ENCODE results near the gene CHD6. TPM values are rescaled to one million over a fixed set of nuclear protein-coding genes. Genes with fewer than 3 reads are reported as not detected.

The CHD6 gene
- total RNA-seq, 2 experiments from 2014 or later: 26.9 to 45.7 TPM

- DNase-seq (ENCODE audit: low spot score): no peak
- Histone ChIP-seq H2AFZ (ENCODE audit: low read length) (no peak overlapping the region), H3K79me2 (ENCODE audit: insufficient read depth, low read depth, low read length) (no peaks in the 10 kb centered on the region), H3K4me3 (ENCODE audit: low read depth, low read length, poor library complexity, severe bottlenecking) (no peak overlapping the region), H3K4me2 (ENCODE audit: low read length) (no peak overlapping the region), H4K20me1 (ENCODE audit: insufficient read depth, low read length) (no peaks in the 10 kb centered on the region), H3K4me1 (ENCODE audit: insufficient read depth, low read length, poor library complexity, severe bottlenecking) (no peaks in the 10 kb centered on the region), H3K36me3 (ENCODE audit: insufficient read depth, low read length) (no peaks in the 10 kb centered on the region), H3K9me2 (ENCODE audit: insufficient read depth, low read length) (no peaks in the 10 kb centered on the region), H3K9me3 (ENCODE audit: low read length) (no peaks in the 10 kb centered on the region), H3K27ac (ENCODE audit: low read depth, low read length, poor library complexity, severe bottlenecking) (no peak overlapping the region)
- TF ChIP-seq, protein P1, sequence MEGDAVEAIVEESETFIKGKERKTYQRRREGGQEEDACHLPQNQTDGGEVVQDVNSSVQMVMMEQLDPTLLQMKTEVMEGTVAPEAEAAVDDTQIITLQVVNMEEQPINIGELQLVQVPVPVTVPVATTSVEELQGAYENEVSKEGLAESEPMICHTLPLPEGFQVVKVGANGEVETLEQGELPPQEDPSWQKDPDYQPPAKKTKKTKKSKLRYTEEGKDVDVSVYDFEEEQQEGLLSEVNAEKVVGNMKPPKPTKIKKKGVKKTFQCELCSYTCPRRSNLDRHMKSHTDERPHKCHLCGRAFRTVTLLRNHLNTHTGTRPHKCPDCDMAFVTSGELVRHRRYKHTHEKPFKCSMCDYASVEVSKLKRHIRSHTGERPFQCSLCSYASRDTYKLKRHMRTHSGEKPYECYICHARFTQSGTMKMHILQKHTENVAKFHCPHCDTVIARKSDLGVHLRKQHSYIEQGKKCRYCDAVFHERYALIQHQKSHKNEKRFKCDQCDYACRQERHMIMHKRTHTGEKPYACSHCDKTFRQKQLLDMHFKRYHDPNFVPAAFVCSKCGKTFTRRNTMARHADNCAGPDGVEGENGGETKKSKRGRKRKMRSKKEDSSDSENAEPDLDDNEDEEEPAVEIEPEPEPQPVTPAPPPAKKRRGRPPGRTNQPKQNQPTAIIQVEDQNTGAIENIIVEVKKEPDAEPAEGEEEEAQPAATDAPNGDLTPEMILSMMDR (conservative IDR thresholded peaks at IDR 0.05; ENCODE audit: low read length): no peak
- no peak for TF ChIP-seq EZH2phosphoT487 (IDR thresholded peaks at IDR 0.05; ENCODE audit: borderline replicate concordance, low read depth, low read length)
- POLR2A ChIA-PET: no interaction called here
- CTCF ChIA-PET (ENCODE audit: unreplicated experiment): no interaction called here
- BruUV-seq (replicated peaks): no TSS peak
- intact Hi-C loops (cut with micrococcal nuclease; ENCODE audit: unreplicated experiment): no loop called here
Observed at GRCh38 chr20:41370176-41370575, 248.0 kb downstream of the CHD6 start.

DNA sequence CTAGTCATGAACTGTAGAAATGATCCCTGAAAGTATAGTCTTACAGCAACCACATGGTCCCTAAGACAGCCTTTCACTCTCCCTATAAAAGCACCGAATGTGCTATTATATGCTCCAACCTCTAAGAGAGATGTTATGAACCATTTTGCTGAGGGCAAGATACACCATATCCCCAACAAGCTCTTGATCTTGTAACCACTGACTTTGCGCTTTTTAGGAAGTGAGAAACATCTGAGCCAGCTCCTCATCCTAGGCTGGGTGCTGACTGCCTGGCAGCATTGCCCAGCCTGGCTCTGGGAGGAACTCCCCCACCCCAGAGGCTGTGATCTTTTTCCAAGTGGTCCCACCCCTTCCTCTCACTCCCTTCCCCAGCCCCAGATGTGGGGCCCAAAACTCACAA lies 248.5 kb downstream of the CHD6 start:
- intact Hi-C loops (cut with micrococcal nuclease; ENCODE audit: unreplicated experiment): no loop called here
- Histone ChIP-seq H3K9me3 (ENCODE audit: low read length) (no peaks in the 10 kb centered on the region), H3K4me3 (ENCODE audit: low read depth, low read length, poor library complexity, severe bottlenecking) (no peak overlapping the region), H4K20me1 (ENCODE audit: insufficient read depth, low read length) (no peaks in the 10 kb centered on the region), H3K79me2 (ENCODE audit: insufficient read depth, low read depth, low read length) (no peaks in the 10 kb centered on the region), H3K9me2 (ENCODE audit: insufficient read depth, low read length) (no peaks in the 10 kb centered on the region), H3K4me1 (ENCODE audit: insufficient read depth, low read length, poor library complexity, severe bottlenecking) (no peaks in the 10 kb centered on the region), H2AFZ (ENCODE audit: low read length) (no peak overlapping the region), H3K4me2 (ENCODE audit: low read length) (no peak overlapping the region), H3K27ac (ENCODE audit: low read depth, low read length, poor library complexity, severe bottlenecking) (no peak overlapping the region), H3K36me3 (ENCODE audit: insufficient read depth, low read length) (no peaks in the 10 kb centered on the region)
- ChIA-PET CTCF (ENCODE audit: unreplicated experiment) (no interaction called here), POLR2A (interaction anchor here (1.0 kb wide), 1 partner anchor 10 kb away, joined by 3 read pairs; no protein-coding TSS in a partner anchor)
- DNase-seq (ENCODE audit: low spot score): no peak
- no peak for TF ChIP-seq EZH2phosphoT487 (IDR thresholded peaks at IDR 0.05; ENCODE audit: borderline replicate concordance, low read depth, low read length)
- TF ChIP-seq, protein P1 (conservative IDR thresholded peaks at IDR 0.05; ENCODE audit: low read length): no peak
- BruUV-seq (replicated peaks): no TSS peak

DNA sequence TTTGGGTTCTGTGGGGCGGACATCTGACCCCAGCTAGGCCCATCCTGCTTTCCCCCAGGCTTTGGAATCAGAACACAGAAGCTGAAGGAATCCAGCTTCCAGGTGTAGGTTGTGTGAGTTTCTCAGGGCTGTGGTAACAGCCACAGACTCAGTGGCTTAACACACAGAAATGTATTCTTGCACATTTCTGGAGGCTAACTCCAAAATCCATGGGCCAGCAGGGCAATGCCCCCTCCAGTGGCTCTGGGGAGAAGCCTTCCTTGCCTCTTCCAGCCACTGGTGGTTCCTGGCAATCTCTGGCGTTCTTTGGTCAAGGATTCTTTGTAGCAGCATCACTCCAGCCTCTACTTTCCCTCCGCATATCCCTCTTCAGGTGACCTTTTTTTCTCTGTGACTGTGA lies 250.2 kb downstream of the CHD6 start:
- no peak for TF ChIP-seq EZH2phosphoT487 (IDR thresholded peaks at IDR 0.05; ENCODE audit: borderline replicate concordance, low read depth, low read length)
- TF ChIP-seq, protein P1 (conservative IDR thresholded peaks at IDR 0.05; ENCODE audit: low read length): no peak
- Histone ChIP-seq H3K36me3 (ENCODE audit: insufficient read depth, low read length) (no peaks in the 10 kb centered on the region), H3K79me2 (ENCODE audit: insufficient read depth, low read depth, low read length) (no peaks in the 10 kb centered on the region), H3K4me3 (ENCODE audit: low read depth, low read length, poor library complexity, severe bottlenecking) (no peak overlapping the region), H2AFZ (ENCODE audit: low read length) (no peak overlapping the region), H3K4me2 (ENCODE audit: low read length) (no peak overlapping the region), H3K27ac (ENCODE audit: low read depth, low read length, poor library complexity, severe bottlenecking) (no peak overlapping the region), H4K20me1 (ENCODE audit: insufficient read depth, low read length) (no peaks in the 10 kb centered on the region), H3K9me3 (ENCODE audit: low read length) (no peaks in the 10 kb centered on the region), H3K9me2 (ENCODE audit: insufficient read depth, low read length) (no peaks in the 10 kb centered on the region), H3K4me1 (ENCODE audit: insufficient read depth, low read length, poor library complexity, severe bottlenecking) (no peaks in the 10 kb centered on the region)
- BruUV-seq (replicated peaks): no TSS peak
- ChIA-PET POLR2A (interaction anchor here (0.7 kb wide), 1 partner anchor 441 kb away, joined by 3 read pairs; no protein-coding TSS in a partner anchor), CTCF (ENCODE audit: unreplicated experiment) (no interaction called here)
- intact Hi-C loops (cut with micrococcal nuclease; ENCODE audit: unreplicated experiment): no loop called here
- DNase-seq (ENCODE audit: low spot score): no peak

Measured in OCI-LY7 (cell line).